Prostate gland (tissue), 2 donors: ENCODE data around the gene SEC24D. TPM values are rescaled to one million over a fixed set of nuclear protein-coding genes. Genes with fewer than 3 reads are reported as not detected.
A peak's percentile ranks its signal among the peaks of the same experiment; 100 is the strongest.

Experiments used
- DNase-seq: peaks from one replicate; pipeline ENCODE4 v3.0.0-alpha.2; 2019; ENCODE audit warnings: low spot score
- H3K27ac ChIP-seq, 2 donors: fragments of 200-600 bp; sonication (generic); 2 replicates each; pipeline ENCODE4 v1.5.1; 2017 to 2019
- H3K27me3 ChIP-seq: fragments of 200-600 bp; sonication (generic); replicated peaks from 2 replicates; pipeline ENCODE4 v1.5.1; 2019; ENCODE audit not compliant: insufficient read depth
- H3K36me3 ChIP-seq, 2 donors: fragments of 200-600 bp; sonication (generic); 1 replicate in 1 of 2; 2 replicates in 1 of 2; pipeline versions ENCODE4 v1.5.1 to v1.8.1; 2017 to 2019
- H3K4me1 ChIP-seq: fragments of 200-600 bp; sonication (generic); replicated peaks from 2 replicates; pipeline ENCODE4 v1.5.1; 2019
- H3K4me3 ChIP-seq, 2 donors: fragments of 200-600 bp; sonication (generic); 2 replicates each; pipeline ENCODE4 v1.5.1; 2017 to 2019
- H3K9me3 ChIP-seq: fragments of 200-600 bp; sonication (generic); 2 replicates; pipeline ENCODE4 v1.5.1; 2017
- POLR2A ChIP-seq: fragments of 450-650 bp; IDR thresholded peaks from one replicate; pipeline ENCODE4 v1.6.1; 2016; ENCODE audit warnings: antibody characterized with exemption, mild to moderate bottlenecking
- POLR2AphosphoS5 ChIP-seq: sonication (generic); formaldehyde crosslinking; IDR thresholded peaks from one replicate; pipeline ENCODE4 v1.6.1; 2017; ENCODE audit warnings: antibody characterized with exemption
- WGBS: methylation state at CpG from one replicate; pipeline ENCODE4 v1.1.5; 2018; 5-methylcytosine and 5-hydroxymethylcytosine counted together
- intact Hi-C: fragments of 100-400 bp; cut with DNase I; formaldehyde crosslinking; loops from one replicate; pipeline ENCODE4 v1.14.2; 2022
- total RNA-seq, 2 donors: library from RNA; depleted of rRNA; stranded (reverse); fragments of >200 nt; gene quantifications; one replicate each; pipeline ENCODE4 v1.1.0, GENCODE V29; 2016
- TF ChIP-seq, protein P1 (sequence below), 4 experiments: fragments of 200-600 bp in 2 of 4; fragments of 450-650 bp in 2 of 4; sonication (generic) in 2 of 4; IDR thresholded peaks; 1 replicate in 3 of 4; 2 replicates in 1 of 4; pipeline ENCODE4 v1.5.1; 2016 to 2019; ENCODE audit warnings: antibody characterized with exemption in 4 of 4, mild to moderate bottlenecking in 2 of 4, moderate library complexity in 2 of 4

Gene SEC24D
- total RNA-seq, 2 donors from 2014 or later, result 31.5 to 34.9 TPM

DNA sequence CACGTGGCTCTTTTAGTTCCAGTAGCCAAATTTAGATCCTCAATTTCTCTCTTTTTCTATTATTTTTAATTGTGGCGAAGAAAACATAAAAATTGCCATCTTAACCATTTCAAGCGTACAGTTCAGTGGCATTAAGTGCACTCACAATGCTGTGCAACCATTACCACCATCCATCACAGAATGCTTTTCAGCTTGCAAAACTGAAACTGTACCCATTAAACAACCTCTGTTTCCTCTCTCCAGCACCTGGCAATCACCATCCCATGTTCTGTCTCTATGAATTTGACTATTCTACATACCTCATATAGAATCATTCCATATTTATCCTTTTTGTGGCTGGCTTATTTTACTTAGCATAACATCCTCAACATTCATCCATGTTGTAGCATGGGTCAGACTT is 75.8 kb downstream of the SEC24D start:
- H3K4me1 ChIP-seq, result peaks cover 4% of the 10 kb centered on the region
- intact Hi-C loops, result no loop called here
- WGBS, result 94% methylated on average over 3 of the region's 3 CpGs
- TF ChIP-seq POLR2AphosphoS5, result no peak
- TF ChIP-seq, protein P1, sequence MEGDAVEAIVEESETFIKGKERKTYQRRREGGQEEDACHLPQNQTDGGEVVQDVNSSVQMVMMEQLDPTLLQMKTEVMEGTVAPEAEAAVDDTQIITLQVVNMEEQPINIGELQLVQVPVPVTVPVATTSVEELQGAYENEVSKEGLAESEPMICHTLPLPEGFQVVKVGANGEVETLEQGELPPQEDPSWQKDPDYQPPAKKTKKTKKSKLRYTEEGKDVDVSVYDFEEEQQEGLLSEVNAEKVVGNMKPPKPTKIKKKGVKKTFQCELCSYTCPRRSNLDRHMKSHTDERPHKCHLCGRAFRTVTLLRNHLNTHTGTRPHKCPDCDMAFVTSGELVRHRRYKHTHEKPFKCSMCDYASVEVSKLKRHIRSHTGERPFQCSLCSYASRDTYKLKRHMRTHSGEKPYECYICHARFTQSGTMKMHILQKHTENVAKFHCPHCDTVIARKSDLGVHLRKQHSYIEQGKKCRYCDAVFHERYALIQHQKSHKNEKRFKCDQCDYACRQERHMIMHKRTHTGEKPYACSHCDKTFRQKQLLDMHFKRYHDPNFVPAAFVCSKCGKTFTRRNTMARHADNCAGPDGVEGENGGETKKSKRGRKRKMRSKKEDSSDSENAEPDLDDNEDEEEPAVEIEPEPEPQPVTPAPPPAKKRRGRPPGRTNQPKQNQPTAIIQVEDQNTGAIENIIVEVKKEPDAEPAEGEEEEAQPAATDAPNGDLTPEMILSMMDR (IDR thresholded peaks at IDR 0.05), result no peak
- no peak for TF ChIP-seq POLR2A
- no peak for DNase-seq
- no peaks in the 10 kb centered on the region for H3K9me3 ChIP-seq
- no peak overlapping the region for H3K4me3 ChIP-seq
- no peaks in the 10 kb centered on the region for H3K27me3 ChIP-seq
- no peaks in the 10 kb centered on the region for H3K36me3 ChIP-seq
- H3K27ac ChIP-seq, result peak overlapping the region; percentile 37 to 70

GRCh38 chr4:118759481-118759880 is 76.4 kb downstream of the SEC24D start:
- TF ChIP-seq POLR2A (no peak), POLR2AphosphoS5 (no peak)
- TF ChIP-seq, protein P1 (IDR thresholded peaks at IDR 0.05), result no peak
- peak overlapping the region; percentile 37 to 70 for H3K27ac ChIP-seq
- WGBS, result 51% methylated on average over 2 of the region's 2 CpGs
- intact Hi-C loops, result no loop called here
- no peak overlapping the region for H3K4me3 ChIP-seq
- peaks cover 4% of the 10 kb centered on the region for H3K4me1 ChIP-seq
- no peaks in the 10 kb centered on the region for H3K27me3 ChIP-seq
- DNase-seq, result no peak
- no peaks in the 10 kb centered on the region for H3K9me3 ChIP-seq
- no peaks in the 10 kb centered on the region for H3K36me3 ChIP-seq

- Histone ChIP-seq H3K4me3 (no peak overlapping the region), H3K27me3 (no peaks in the 10 kb centered on the region), H3K36me3 (no peaks in the 10 kb centered on the region), H3K27ac (peak overlapping the region; percentile 37 to 70), H3K9me3 (no peaks in the 10 kb centered on the region), H3K4me1 (peaks cover 4% of the 10 kb centered on the region)
- WGBS, result 15% methylated on average over 5 of the region's 5 CpGs
- no peak for DNase-seq
- TF ChIP-seq POLR2A, result no peak
- TF ChIP-seq, protein P1 (IDR thresholded peaks at IDR 0.05), result no peak
- intact Hi-C loops, result no loop called here
These were observed 77.6 kb downstream of the SEC24D start for GRCh38 chr4:118758293-118758692.

GRCh38 chr4:118757761-118758251 is 78.1 kb downstream of the SEC24D start:
- H3K4me3 ChIP-seq, result no peak overlapping the region
- no peak for DNase-seq
- peaks cover 4% of the 10 kb centered on the region for H3K4me1 ChIP-seq
- H3K27ac ChIP-seq, result peak overlapping the region; percentile 37 to 70
- H3K9me3 ChIP-seq, result no peaks in the 10 kb centered on the region
- no peaks in the 10 kb centered on the region for H3K27me3 ChIP-seq
- 14% methylated on average over 2 of the region's 2 CpGs for WGBS
- H3K36me3 ChIP-seq, result no peaks in the 10 kb centered on the region
- intact Hi-C loops, result no loop called here
- TF ChIP-seq POLR2AphosphoS5 (peak; percentile 63), POLR2A (no peak)
- TF ChIP-seq, protein P1 (IDR thresholded peaks at IDR 0.05), result no peak

GRCh38 chr4:118756958-118757357 is 79.0 kb downstream of the SEC24D start:
- Histone ChIP-seq H3K36me3 (no peaks in the 10 kb centered on the region), H3K4me1 (no peaks in the 10 kb centered on the region), H3K9me3 (no peaks in the 10 kb centered on the region), H3K4me3 (no peak overlapping the region), H3K27me3 (no peaks in the 10 kb centered on the region), H3K27ac (peak overlapping the region; percentile 37 to 70)
- intact Hi-C loops, result no loop called here
- 80% methylated on average over 1 of the region's 1 CpG for WGBS
- TF ChIP-seq POLR2AphosphoS5, result no peak
- no peak for DNase-seq
